Endodermal cell (in vitro differentiated cells): Measurements from ENCODE around the gene EMP1. TPM values are rescaled to one million over a fixed set of nuclear protein-coding genes. Genes with fewer than 3 reads are reported as not detected.

Experiments used
- DNase-seq: peaks from one replicate; pipeline ENCODE4 v3.0.0-alpha.2; 2017
- H3K27ac ChIP-seq: 2 replicates; pipeline ENCODE4 v1.5.1; 2013; ENCODE audit warnings: mild to moderate bottlenecking, low read depth, low read length, moderate library complexity
- H3K27me3 ChIP-seq: 2 replicates; pipeline ENCODE4 v1.6.1; 2013; ENCODE audit warnings: mild to moderate bottlenecking, low read length, moderate library complexity; ENCODE audit not compliant: insufficient read depth, control insufficient read depth, poor library complexity, severe bottlenecking
- H3K36me3 ChIP-seq: 2 replicates; pipeline ENCODE4 v1.7.0; 2013; ENCODE audit warnings: mild to moderate bottlenecking, low read length, moderate library complexity; ENCODE audit not compliant: control insufficient read depth, insufficient read depth
- H3K4me1 ChIP-seq: one replicate; pipeline ENCODE4 v1.7.0; 2013; ENCODE audit warnings: low read length; ENCODE audit not compliant: control insufficient read depth, insufficient read depth
- H3K4me3 ChIP-seq: 2 replicates; pipeline ENCODE4 v1.5.1; 2013; ENCODE audit warnings: mild to moderate bottlenecking, low read length, moderate library complexity
- H3K9ac ChIP-seq: 2 replicates; pipeline ENCODE4 v1.6.1; 2013; ENCODE audit warnings: mild to moderate bottlenecking, low read length, moderate library complexity; ENCODE audit not compliant: poor library complexity, severe bottlenecking; ENCODE audit errors: extremely low read depth
- H3K9me3 ChIP-seq: 2 replicates; pipeline ENCODE4 v1.6.1; 2013; ENCODE audit warnings: mild to moderate bottlenecking, low read length, moderate library complexity; ENCODE audit not compliant: control insufficient read depth
- H3K27ac Mint-ChIP-seq: 2 replicates; pipeline ENCODE4 v1.8.0; 2020; ENCODE audit warnings: mixed read lengths
- H3K27me3 Mint-ChIP-seq: 2 replicates; pipeline ENCODE4 v1.8.0; 2021; ENCODE audit warnings: mild to moderate bottlenecking, mixed read lengths; ENCODE audit not compliant: insufficient read depth
- H3K36me3 Mint-ChIP-seq: 2 replicates; pipeline ENCODE4 v1.8.0; 2020; ENCODE audit warnings: low read depth, mixed read lengths
- H3K4me1 Mint-ChIP-seq: 2 replicates; pipeline ENCODE4 v1.8.0; 2020; ENCODE audit warnings: mixed read lengths
- H3K4me3 Mint-ChIP-seq: 2 replicates; pipeline ENCODE4 v1.8.0; 2020; ENCODE audit warnings: mild to moderate bottlenecking, moderate library complexity, mixed read lengths
- H3K9me3 Mint-ChIP-seq: 2 replicates; pipeline ENCODE4 v1.8.0; 2020; ENCODE audit warnings: mild to moderate bottlenecking, mixed read lengths
- CTCF ChIP-seq: fragments of 200-600 bp; sonication (generic); conservative IDR thresholded peaks from 2 replicates; pipeline ENCODE4 v1.5.0; 2021; ENCODE audit warnings: antibody characterized with exemption, mild to moderate bottlenecking
- WGBS, 2 experiments: methylation state at CpG; one replicate each; pipeline versions ENCODE4 v1.1.5 to v1.1.7; 2013; ENCODE audit warnings: missing lambda C conversion rate in 2 of 2, mixed read lengths in 1 of 2; ENCODE audit not compliant: insufficient coverage in 1 of 2, insufficient read length in 1 of 2; 5-methylcytosine and 5-hydroxymethylcytosine counted together
- total RNA-seq, 2 donors: library from RNA; stranded (reverse); fragmentation: NEBNext Ultra II Directional in 1 of 2; extraction: Animal tissue kit (Norgen Biotek cat#: 25700) in 1 of 2; gene quantifications; 2 replicates in 1 of 2; 3 replicates in 1 of 2; pipeline ENCODE4 v1.2.1, GENCODE V29; 2021

The EMP1 gene
- total RNA-seq, 2 donors from 2014 or later: 0.58 to 0.59 TPM

GRCh38 chr12:13252616-13253015 is 56.1 kb downstream of the EMP1 start:
- Mint-ChIP-seq H3K9me3 (no peaks in the 10 kb centered on the region), H3K4me1 (peaks cover 26% of the 10 kb centered on the region), H3K36me3 (no peaks in the 10 kb centered on the region), H3K27ac (no peak overlapping the region), H3K4me3 (no peak overlapping the region), H3K27me3 (peaks cover 13% of the 10 kb centered on the region)
- Histone ChIP-seq H3K36me3 (no peaks in the 10 kb centered on the region), H3K4me1 (peaks cover 12% of the 10 kb centered on the region), H3K27me3 (no peaks in the 10 kb centered on the region), H3K9ac (no peak overlapping the region), H3K27ac (no peak overlapping the region), H3K4me3 (no peak overlapping the region), H3K9me3 (no peaks in the 10 kb centered on the region)
- no peak for TF ChIP-seq CTCF
- WGBS, 2 experiments: 40 to 72% methylated on average over 1 to 3 of the region's 3 CpGs
- no peak for DNase-seq

- Histone ChIP-seq H3K36me3 (no peaks in the 10 kb centered on the region), H3K27ac (no peak overlapping the region)
- peaks cover 10% of the 10 kb centered on the region for H3K27me3 Mint-ChIP-seq
These were observed 57.6 kb downstream of the EMP1 start for GRCh38 chr12:13253966-13254760.

More at GRCh38 chr12:13253966-13254760, 57.6 kb downstream of the EMP1 start:
- Histone ChIP-seq H3K4me1 (peaks cover 18% of the 10 kb centered on the region), H3K9ac (no peak overlapping the region), H3K27me3 (no peaks in the 10 kb centered on the region), H3K9me3 (no peaks in the 10 kb centered on the region), H3K4me3 (no peak overlapping the region)
- H3K36me3 Mint-ChIP-seq: no peaks in the 10 kb centered on the region
- no peaks in the 10 kb centered on the region for H3K9me3 Mint-ChIP-seq
- TF ChIP-seq CTCF: no peak
- H3K4me1 Mint-ChIP-seq: peaks cover 42% of the 10 kb centered on the region
- peak; percentile 38 for DNase-seq
- no peak overlapping the region for H3K27ac Mint-ChIP-seq
- 93 to 94% methylated on average over 5 to 7 of the region's 7 CpGs for WGBS, 2 experiments
- no peak overlapping the region for H3K4me3 Mint-ChIP-seq
